ENCODE measurements around the gene TPSG1. TPM values are rescaled to one million over a fixed set of nuclear protein-coding genes. Genes with fewer than 3 reads are reported as not detected.

Gene TPSG1
- total and polyA plus RNA-seq, 7 donors: 0.08 TPM; not detected in 6

- Histone ChIP-seq H3K9me3 (no peaks in the 10 kb centered on the region), H3K4me3 (no peak overlapping the region), H3K4me1 (no peaks in the 10 kb centered on the region), H3K27me3 (ENCODE audit: insufficient read depth in 3 of 3, low read length in 2 of 3) (peaks cover 0 to 36% (median 9%) of the 10 kb centered on the region in 3 donors), H3K27ac (no peak overlapping the region), H3K36me3 (ENCODE audit: insufficient read depth in 1 of 2, low read depth in 1 of 2) (no peaks in the 10 kb centered on the region)
- intact Hi-C loops (cut with DNase I): loop anchor here in 1 of 2 donors (5.0 kb wide), 1 partner anchor 80 kb away; no protein-coding TSS in a partner anchor
- DNase-seq (no peak), ATAC-seq (no peak)
- no peak for TF ChIP-seq CTCF (IDR thresholded peaks at IDR 0.05)
- WGBS, 3 donors: 47 to 59% (median 51%) methylated on average over 19 of the region's 19 CpGs
Measured at GRCh38 chr16:1197237-1197866, 27.7 kb downstream of the TPSG1 start.

GRCh38 chr16:1196494-1196893 is 28.6 kb downstream of the TPSG1 start:
- intact Hi-C loops (cut with DNase I): loop anchor here in 1 of 2 donors (5.0 kb wide), 1 partner anchor 79 kb away; no protein-coding TSS in a partner anchor
- TF ChIP-seq CTCF (IDR thresholded peaks at IDR 0.05): no peak

DNA sequence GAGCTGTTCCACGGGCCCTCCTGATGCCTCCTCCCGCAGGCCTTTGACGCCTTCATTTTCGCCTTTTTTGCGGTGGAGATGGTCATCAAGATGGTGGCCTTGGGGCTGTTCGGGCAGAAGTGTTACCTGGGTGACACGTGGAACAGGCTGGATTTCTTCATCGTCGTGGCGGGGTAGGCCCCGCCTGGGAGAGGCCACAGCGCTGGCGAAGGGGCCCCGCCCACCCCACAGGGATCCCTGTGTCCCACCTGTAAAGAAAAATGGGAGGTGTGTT is 29.7 kb downstream of the TPSG1 start:
- H3K27ac ChIP-seq: no peak overlapping the region
- ATAC-seq: no peak
- intact Hi-C loops (cut with DNase I): loop anchor here in 1 of 2 donors (5.0 kb wide), 1 partner anchor 78 kb away; no protein-coding TSS in a partner anchor

More at GRCh38 chr16:1196494-1196893, 28.6 kb downstream of the TPSG1 start:
- Histone ChIP-seq H3K27me3 (ENCODE audit: insufficient read depth in 3 of 3, low read length in 2 of 3) (peaks cover 0 to 41% (median 10%) of the 10 kb centered on the region in 3 donors), H3K36me3 (ENCODE audit: insufficient read depth in 1 of 2, low read depth in 1 of 2) (no peaks in the 10 kb centered on the region), H3K4me3 (no peak overlapping the region), H3K4me1 (no peaks in the 10 kb centered on the region), H3K27ac (no peak overlapping the region), H3K9me3 (no peaks in the 10 kb centered on the region)
- ATAC-seq: no peak
- 61 to 67% (median 66%) methylated on average over 9 to 11 of the region's 11 CpGs for WGBS, 3 donors
- DNase-seq: no peak

GRCh38 chr16:1194665-1195392 is 30.2 kb downstream of the TPSG1 start:
- Histone ChIP-seq H3K27me3 (ENCODE audit: insufficient read depth in 3 of 3, low read length in 2 of 3) (peaks cover 0 to 48% (median 8%) of the 10 kb centered on the region in 3 donors), H3K36me3 (ENCODE audit: insufficient read depth in 1 of 2, low read depth in 1 of 2) (no peaks in the 10 kb centered on the region), H3K4me3 (no peak overlapping the region), H3K9me3 (no peaks in the 10 kb centered on the region), H3K27ac (no peak overlapping the region), H3K4me1 (no peaks in the 10 kb centered on the region)
- peak; percentile 64 for TF ChIP-seq CTCF (IDR thresholded peaks at IDR 0.05)
- DNase-seq (no peak), ATAC-seq (peak in 1 of 4 donors; percentile 46)
- intact Hi-C loops (cut with DNase I): loop anchor here (1.0 to 5.0 kb wide), 3 partner anchors 78 to 138 kb away; no protein-coding TSS in a partner anchor
- WGBS, 3 donors: 22 to 30% (median 30%) methylated on average over 49 to 61 of the region's 61 CpGs

More for the DNA sequence above, 29.7 kb downstream of the TPSG1 start:
- H3K4me3 ChIP-seq: no peak overlapping the region
- H3K4me1 ChIP-seq: no peaks in the 10 kb centered on the region
- DNase-seq: no peak
- WGBS, 3 donors: 71 to 79% (median 79%) methylated on average over 13 to 14 of the region's 14 CpGs
- H3K36me3 ChIP-seq (ENCODE audit: insufficient read depth in 1 of 2, low read depth in 1 of 2): no peaks in the 10 kb centered on the region
- no peak for TF ChIP-seq CTCF (IDR thresholded peaks at IDR 0.05)
- no peaks in the 10 kb centered on the region for H3K9me3 ChIP-seq
- peaks cover 0 to 43% (median 8%) of the 10 kb centered on the region in 3 donors for H3K27me3 ChIP-seq (ENCODE audit: insufficient read depth in 3 of 3, low read length in 2 of 3)
